Right renal pelvis (tissue), 4 donors: Measurements from ENCODE around the gene RFTN2. TPM values are rescaled to one million over a fixed set of nuclear protein-coding genes. Genes with fewer than 3 reads are reported as not detected.
A peak's percentile ranks its signal among the peaks of the same experiment; 100 is the strongest.
"Not testable (repeated sequence)": the region's sequence is repeated elsewhere in the genome, so short reads cannot be mapped to it uniquely, and the experiment has no call there.

Experiments used
- DNase-seq, 4 donors: peaks; one replicate each; pipeline ENCODE4 v3.0.0-alpha.2; 2013; ENCODE audit warnings: low read depth in 4 of 4, low spot score in 3 of 4, missing footprints in 1 of 4
- polyA plus RNA-seq, 4 donors: library from polyadenylated mRNA; unstranded; fragments of 120-200 nt; gene quantifications; one replicate each; pipeline ENCODE4 v1.2.1, GENCODE V29; 2013; ENCODE audit not compliant: insufficient read length in 4 of 4

Gene RFTN2
- 10 to 100 TPM; 17.3 to 26.6 (median 19.9) TPM for polyA plus RNA-seq

DNA sequence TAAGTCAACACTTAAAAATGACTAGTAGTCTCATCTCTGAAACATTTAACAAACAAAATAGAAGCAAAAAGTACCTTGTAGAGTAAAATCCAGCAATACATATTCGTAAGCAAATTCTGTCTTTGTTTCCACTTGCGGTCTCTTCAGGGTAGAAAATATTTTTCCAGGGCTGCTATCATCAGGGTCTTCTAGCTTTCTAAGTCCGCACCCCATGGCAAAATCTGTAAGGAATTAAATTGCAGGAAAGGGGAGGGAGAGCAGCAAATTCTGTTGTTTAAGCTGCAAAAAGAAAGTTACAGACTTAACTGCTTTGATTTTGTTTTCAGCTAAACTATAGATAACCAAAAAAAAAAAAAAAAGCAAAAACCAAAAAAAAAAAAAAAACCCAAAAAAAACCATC, at the start of gene RFTN2:
RFTN2 (minus strand) TSS at position 342 of the 400 bp plus-strand sequence; CDS start at position 213, 129 bp downstream.
- DNase-seq = peak in 2 of 4 donors; percentile 18 to 51

DNA sequence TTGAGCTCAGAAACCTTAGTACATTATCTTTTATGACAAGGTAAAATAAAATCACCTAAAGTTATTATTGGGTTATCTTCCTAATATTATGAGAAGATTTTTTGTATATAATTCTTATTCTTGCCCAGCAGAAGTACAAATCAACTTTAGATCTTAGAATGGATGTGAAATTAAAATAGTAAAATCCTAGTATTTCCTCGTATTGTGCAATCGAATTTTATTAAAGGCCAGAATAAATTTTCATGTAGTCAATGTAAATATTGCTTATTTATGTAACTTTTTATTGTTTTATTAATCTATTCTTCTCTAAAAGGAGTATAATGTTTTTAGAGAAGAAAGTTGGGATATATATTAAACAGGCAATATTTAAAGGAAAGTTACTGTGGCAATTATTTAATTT, 42.5 kb upstream of the RFTN2 start:
- no peak for DNase-seq

GRCh38 chr2:197713271-197713670, 37.9 kb upstream of the RFTN2 start:
- DNase-seq = no peak

DNA sequence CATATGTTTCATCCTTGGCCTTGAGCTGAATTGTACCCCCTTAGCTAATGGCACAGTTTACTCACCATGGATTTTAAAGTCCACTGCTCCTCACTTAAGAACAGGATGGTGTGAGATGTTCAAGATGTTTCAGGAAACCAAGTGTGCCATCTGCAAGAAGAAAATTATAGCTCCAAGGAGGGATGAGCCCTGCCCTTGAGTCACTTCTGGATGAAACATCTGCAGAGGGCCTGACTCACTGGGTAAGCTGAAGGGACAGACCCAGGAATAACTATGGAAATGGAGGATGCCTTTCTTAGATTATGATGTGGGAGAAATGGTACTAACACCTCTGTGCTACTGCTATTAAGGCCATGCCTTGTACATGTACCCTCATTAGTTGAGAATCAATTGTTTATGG, 36.2 kb upstream of the RFTN2 start:
- no peak for DNase-seq

DNA sequence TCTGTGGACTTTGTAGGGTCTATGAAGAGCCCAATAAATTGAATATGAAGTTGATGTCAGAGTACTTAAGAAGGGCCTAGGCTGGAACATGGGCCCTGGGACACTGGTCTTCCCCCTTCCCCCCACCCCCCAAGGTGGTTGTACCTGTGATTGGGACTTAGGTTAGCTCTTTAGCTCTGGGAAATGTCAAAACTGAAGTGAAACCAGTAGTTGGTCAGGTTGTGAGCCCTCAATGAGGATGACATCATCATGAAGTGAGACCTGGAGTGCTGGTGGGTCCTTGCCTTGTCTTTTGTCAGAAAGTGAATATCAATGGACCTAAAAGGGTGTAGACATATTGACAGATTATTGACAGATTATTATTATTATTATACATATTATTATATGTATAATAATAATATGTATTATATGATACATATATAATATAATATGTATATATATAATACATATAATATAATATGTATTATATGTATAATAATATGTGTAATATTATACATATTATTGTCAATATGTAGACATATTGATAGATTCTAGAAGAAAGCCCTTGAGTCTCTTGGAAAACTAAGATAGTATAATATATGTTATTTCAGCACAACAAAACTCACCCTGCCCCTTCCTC, 35.1 kb upstream of the RFTN2 start:
- no peak for DNase-seq

DNA sequence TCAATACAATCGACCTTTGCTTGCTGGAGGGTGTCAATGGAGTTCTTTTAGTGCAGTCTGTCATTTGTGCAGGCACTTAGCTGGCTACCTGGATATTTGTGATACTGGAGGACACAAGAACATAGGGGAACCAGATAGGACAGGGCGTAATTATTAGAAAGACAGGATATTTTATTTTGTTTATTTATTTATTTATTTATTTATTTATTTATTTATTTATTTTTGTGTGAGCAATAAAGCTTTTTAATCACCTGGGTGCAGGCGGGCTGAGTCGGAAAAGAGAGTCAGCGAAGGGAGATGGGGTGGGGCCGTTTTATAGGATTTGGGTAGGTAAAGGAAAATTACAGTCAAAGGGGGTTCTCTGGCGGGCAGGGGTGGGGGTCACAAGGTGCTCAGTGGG, 33.8 kb upstream of the RFTN2 start:
- DNase-seq = not testable (repeated sequence)

DNA sequence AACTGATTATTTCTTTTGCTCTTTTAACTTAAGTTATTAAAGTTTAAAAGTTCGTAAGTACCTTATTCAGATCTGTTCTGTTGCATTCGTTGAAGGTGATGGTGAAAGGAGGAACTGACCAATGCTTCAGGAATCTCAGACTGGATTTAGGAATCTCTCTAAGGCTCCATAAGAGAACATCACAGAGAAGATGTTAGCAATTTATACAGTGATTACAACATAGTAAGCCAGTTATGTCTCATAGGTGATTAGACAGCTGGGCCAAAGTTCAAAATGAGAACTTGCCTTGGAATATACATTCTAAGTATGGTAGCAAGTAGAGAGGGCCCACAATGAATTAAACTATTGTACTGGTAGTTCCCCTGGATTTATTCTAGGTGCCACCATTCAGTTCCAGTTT, 32.9 kb upstream of the RFTN2 start:
- no peak for DNase-seq

DNA sequence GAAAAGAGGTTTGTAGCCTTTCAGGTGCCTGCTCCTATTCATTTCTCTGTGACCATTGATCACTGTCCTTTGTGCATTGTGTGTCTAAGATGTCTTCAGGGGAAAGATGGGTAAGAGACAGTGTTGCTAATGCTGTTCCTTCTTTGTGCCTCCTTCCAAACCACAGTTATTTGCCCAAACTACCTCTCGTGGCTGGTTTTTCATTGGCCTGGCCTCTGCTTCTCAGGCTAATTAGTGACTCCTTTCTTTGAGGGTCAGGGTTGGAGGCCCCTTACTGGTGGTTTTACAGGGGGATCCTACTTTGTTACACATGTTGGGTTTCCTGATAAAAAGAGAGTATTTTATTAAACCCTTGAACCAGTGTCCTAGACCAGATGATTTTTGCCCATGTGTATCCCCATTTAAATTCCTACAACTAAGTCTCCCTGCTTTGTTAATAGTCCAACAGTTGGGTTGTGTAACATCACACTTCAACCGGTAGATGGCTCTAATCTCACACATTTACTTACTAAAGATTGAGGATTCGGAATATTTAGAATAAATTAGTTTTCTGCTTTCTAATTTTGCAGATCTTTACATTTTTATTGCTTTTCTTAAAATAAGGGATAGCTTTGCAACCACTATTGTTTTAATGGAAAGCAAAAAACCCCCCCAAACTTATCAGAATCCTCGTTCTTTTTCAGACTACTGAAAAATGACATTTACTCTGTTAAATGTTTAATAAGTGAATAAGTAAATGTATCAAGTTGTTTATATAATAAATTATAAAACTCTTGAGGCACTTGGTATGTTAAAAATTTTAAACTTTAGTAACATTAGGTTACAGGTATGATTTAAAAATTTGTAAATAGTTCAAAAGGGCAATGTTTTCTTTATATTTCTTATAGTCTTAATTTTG, 32.2 kb upstream of the RFTN2 start:
- peak in 1 of 4 donors; percentile 20 for DNase-seq

GRCh38 chr2:197706839-197707207, 31.4 kb upstream of the RFTN2 start:
- DNase-seq = no peak

- DNase-seq = no peak
Measured at GRCh38 chr2:197705912-197706838, 30.8 kb upstream of the RFTN2 start.

- DNase-seq = peak; percentile 81 to 90 (median 84)
Measured at GRCh38 chr2:197705121-197705911, 29.9 kb upstream of the RFTN2 start, which contains the start of gene MARS2. Gene MARS2 (plus strand): TSS chr2:197705369. CDS start chr2:197705406, 37 bp downstream.

DNA sequence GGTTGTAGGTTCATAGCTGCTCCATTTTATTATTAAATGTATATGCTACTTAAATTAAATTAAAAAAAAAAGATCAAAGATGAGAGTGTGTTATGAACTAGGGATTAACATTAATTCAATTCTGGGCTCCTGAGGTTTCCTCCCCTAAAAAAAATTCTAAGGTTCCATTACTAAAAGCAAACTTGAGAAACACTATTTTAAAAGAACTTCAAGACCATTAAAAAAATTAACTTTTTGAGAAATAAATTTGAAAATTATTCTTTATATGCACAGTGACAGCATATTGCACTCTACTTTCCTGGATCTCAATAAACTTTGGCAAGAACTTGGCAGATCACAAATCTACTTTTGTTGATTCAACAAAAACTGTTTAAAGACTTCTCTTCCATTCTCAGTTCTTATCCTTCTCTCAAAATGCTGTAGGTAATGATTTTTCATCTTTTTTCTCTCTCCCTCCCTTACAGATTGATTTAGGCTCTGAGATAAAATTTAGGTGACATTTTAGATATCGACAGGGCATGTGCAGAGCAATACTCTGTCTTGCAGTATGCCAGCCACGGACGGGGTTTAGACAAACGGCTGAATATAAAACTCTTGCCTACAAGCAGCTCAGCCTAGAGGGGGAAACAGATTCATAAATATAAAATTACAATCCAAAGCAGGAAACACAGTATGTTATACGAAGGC, 29.2 kb upstream of the RFTN2 start:
- no peak for DNase-seq

GRCh38 chr2:197700960-197701359, 25.6 kb upstream of the RFTN2 start:
- no peak for DNase-seq

GRCh38 chr2:197699724-197700123, 24.3 kb upstream of the RFTN2 start:
- DNase-seq = not testable (repeated sequence)

DNA sequence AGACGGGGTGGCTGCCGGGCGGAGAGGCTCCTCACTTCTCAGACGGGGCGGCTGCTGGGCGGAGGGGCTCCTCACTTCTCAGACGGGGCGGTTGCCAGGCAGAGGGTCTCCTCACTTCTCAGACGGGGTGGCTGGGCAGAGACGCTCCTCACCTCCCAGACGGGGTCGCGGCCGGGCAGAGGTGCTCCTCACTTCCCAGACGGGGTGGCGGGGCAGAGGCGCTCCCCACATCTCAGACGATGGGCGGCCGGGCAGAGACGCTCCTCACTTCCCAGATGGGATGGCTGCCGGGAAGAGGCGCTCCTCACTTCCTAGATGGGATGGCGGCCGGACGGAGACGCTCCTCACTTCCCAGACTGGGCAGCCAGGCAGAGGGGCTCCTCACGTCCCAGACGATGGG, 21.2 kb upstream of the RFTN2 start:
- not testable (repeated sequence) for DNase-seq

DNA sequence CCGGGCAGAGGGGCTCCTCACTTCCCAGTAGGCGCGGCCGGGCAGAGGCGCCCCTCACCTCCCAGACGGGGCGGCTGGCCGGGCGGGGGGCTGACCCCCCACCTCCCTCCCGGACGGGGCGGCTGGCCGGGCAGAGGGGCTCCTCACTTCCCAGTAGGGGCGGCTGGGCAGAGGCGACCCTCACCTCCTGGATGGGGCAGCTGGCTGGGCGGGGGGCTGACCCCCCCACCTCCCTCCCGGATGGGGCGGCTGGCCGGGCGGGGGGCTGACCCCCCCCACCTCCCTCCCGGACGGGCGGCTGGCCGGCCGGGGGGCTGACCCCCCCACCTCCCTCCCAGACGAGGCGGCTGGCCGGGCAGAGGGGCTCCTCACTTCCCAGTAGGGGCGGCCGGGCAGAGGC, 20.6 kb upstream of the RFTN2 start:
- not testable (repeated sequence) for DNase-seq

GRCh38 chr2:197695206-197695605, 19.8 kb upstream of the RFTN2 start:
- DNase-seq = not testable (repeated sequence)

DNA sequence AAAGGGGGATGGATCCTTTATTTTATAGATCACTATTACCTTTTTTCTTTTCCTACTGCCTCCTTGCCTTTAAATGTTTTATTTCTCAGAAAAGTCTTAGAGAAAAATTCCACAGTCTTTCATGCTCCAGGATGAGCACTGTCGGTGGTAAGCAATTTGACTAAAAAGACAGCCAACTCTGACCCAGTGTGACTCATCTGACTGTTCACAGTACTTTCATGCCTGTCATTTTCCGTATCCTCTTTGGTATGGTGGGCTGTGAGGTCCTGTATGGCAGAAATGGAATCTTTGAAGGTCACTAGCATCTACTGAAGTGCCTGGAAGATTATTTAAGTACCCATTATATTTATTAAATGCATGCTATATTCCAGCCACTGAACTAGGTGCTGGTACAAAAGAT, 2.1 kb upstream of the RFTN2 start:
- DNase-seq = no peak

- no peak for DNase-seq
Measured at GRCh38 chr2:197677056-197677455, 1.7 kb upstream of the RFTN2 start.
